HUDEP-2 (cell line): Measurements from ENCODE around the gene KMT2B.
"Not testable (repeated sequence)": the region's sequence is repeated elsewhere in the genome, so short reads cannot be mapped to it uniquely, and the experiment has no call there.

Experiments
- DNase-seq, 76 experiments: peaks; one replicate each; lab custom pipeline; 2025; ENCODE audit not compliant: unreplicated experiment in 76 of 76; lab: John Stamatoyannopoulos, UW

KMT2B gene, protein sequence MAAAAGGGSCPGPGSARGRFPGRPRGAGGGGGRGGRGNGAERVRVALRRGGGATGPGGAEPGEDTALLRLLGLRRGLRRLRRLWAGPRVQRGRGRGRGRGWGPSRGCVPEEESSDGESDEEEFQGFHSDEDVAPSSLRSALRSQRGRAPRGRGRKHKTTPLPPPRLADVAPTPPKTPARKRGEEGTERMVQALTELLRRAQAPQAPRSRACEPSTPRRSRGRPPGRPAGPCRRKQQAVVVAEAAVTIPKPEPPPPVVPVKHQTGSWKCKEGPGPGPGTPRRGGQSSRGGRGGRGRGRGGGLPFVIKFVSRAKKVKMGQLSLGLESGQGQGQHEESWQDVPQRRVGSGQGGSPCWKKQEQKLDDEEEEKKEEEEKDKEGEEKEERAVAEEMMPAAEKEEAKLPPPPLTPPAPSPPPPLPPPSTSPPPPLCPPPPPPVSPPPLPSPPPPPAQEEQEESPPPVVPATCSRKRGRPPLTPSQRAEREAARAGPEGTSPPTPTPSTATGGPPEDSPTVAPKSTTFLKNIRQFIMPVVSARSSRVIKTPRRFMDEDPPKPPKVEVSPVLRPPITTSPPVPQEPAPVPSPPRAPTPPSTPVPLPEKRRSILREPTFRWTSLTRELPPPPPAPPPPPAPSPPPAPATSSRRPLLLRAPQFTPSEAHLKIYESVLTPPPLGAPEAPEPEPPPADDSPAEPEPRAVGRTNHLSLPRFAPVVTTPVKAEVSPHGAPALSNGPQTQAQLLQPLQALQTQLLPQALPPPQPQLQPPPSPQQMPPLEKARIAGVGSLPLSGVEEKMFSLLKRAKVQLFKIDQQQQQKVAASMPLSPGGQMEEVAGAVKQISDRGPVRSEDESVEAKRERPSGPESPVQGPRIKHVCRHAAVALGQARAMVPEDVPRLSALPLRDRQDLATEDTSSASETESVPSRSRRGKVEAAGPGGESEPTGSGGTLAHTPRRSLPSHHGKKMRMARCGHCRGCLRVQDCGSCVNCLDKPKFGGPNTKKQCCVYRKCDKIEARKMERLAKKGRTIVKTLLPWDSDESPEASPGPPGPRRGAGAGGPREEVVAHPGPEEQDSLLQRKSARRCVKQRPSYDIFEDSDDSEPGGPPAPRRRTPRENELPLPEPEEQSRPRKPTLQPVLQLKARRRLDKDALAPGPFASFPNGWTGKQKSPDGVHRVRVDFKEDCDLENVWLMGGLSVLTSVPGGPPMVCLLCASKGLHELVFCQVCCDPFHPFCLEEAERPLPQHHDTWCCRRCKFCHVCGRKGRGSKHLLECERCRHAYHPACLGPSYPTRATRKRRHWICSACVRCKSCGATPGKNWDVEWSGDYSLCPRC (N-terminal part only)

DNA sequence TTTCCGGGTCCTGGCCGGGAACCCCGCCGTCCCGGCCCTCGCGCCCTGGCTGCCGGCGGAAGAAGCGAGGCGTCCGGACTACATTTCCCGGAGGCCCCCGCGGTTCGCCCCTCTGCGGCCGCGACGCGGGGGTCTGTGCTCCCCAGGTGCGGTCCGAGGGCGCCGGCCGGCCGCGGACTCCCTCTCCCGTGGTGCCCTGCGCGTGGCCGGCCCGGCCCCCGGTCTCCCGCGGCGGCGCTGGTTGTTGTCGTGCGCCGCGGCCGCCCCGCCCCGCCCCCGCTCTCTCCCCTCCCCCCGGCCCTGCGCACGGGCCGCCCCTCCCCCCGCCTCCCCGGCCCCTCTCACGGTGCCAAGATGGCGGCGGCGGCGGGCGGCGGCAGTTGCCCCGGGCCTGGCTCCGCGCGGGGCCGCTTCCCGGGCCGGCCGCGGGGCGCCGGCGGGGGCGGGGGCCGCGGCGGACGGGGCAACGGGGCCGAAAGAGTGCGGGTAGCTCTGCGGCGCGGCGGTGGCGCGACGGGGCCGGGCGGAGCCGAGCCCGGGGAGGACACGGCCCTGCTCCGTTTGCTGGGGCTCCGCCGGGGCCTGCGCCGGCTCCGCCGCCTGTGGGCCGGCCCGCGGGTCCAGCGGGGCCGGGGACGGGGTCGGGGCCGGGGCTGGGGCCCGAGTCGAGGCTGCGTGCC lies at the start of gene KMT2B:
TSS of gene KMT2B (plus strand) at position 339 of the 680 bp plus-strand sequence. CDS start at position 355, 16 bp downstream.
- DNase-seq, result peak in 13 of 76 experiments; percentile 78 to 98 (median 94)

GRCh38 chr19:35669566-35669965 lies 48.2 kb upstream of the KMT2B start:
- DNase-seq, result no peak

DNA sequence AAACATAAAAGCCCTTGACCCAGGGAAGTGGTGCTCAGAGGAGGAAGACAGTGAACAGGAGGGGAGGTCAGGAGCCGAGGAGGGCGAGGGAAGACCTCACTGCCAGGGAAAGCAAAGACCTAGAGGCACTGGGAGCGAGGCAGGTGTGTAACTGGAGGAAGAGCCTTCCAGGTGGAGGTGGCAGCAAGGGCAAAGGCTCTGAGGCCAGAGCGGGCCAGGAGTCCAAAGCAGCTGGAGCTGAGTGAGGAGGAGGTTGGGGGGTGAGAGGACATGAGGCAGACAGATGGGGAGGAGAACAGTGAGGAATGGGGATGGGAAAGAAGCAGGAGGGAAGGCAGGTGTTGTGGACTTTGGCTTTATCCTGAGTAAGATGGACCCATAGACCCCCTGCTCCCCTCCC lies 47.8 kb upstream of the KMT2B start:
- no peak for DNase-seq

- DNase-seq, result no peak
Observed at GRCh38 chr19:35670686-35671085, 47.1 kb upstream of the KMT2B start.

DNA sequence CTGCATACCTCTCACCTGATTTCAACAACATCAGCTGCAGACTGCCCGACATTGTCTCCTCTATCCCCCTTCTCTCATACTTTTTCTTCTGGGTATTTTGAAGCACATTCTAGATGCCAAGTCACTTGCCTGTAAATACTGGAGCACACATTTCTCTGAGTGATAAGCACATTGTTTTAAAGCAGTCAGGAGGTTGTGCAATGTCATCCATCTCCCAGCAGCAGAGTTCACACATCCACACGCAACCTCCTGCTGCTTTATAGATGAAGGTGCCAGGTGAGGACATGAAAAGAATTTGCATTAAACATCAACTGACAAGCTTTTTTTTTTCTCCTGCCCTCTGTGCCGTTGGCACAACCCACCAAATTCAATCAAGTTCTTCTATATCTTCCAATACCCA lies 46.0 kb upstream of the KMT2B start:
- peak in 11 of 76 experiments; percentile 8 to 49 (median 31) for DNase-seq

- peak in 14 of 76 experiments; percentile 6 to 34 (median 16) for DNase-seq
Observed at GRCh38 chr19:35673121-35673804, 44.5 kb upstream of the KMT2B start.

- DNase-seq, result no peak
Observed at GRCh38 chr19:35675589-35676140, 42.1 kb upstream of the KMT2B start.

DNA sequence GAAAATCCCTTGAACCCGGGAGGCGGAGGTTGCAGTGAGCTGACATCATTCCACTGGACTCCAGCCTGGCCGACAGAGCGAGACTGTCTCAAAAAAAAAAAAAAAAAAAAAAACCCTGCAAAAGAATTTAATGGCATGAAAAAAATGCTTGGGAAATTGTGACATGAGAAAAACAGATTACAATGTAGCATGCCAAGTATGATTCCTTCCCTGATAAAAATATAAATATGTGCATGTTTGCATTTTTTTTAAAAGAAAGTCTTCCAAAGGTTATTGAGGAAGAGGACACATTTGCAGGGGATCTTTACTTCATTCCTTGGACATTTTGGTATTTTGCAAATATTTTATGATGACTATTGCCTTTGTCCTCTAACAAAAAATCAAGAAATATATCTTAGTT lies 28.0 kb upstream of the KMT2B start:
- DNase-seq, result no peak

- not testable (repeated sequence) for DNase-seq
Observed at GRCh38 chr19:35691106-35691505, 26.7 kb upstream of the KMT2B start.

DNA sequence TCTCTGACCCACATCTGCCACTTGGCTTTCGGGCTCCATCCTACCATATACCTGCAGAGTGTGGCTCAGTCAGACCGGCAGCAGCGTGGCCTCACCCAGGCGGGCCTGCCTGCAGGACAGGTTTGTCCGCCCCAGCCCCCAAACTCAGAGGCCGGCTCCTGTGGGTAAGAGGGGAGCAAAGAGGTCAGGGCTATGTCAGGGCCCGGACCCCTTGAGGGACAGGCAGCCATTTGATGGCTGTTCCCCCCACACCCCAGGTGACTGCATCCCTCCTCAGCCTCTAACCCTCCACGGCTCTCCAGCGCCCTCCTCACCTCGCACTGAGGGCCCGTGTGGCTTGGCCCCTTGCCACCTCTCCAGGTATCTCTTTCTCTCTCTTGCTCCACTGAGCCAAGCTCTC lies 25.8 kb upstream of the KMT2B start:
- no peak for DNase-seq

DNA sequence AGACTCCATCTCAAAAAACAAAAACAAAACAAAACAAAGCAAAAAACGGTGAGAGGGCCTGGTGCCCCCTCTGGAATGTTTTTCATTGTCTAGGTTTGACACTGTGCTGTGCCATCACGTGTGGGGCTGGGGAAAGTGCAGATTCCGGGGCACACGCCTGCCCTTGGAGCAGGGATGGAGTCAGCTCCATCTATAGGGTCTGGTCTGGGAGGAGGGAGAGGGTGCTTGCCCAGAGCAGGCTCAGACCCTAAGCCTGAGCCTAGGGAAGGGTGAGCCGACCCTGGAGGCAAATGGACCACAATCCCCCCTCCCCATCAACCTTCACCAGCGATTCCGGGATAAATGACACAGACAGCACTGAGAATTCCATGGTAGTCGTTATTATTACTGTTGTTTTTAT lies 24.4 kb upstream of the KMT2B start:
- no peak for DNase-seq

GRCh38 chr19:35693835-35694599 lies 23.8 kb upstream of the KMT2B start:
- peak in 73 of 76 experiments; percentile 46 to 95 (median 89) for DNase-seq

GRCh38 chr19:35695895-35696422 lies 21.8 kb upstream of the KMT2B start:
- DNase-seq, result no peak

DNA sequence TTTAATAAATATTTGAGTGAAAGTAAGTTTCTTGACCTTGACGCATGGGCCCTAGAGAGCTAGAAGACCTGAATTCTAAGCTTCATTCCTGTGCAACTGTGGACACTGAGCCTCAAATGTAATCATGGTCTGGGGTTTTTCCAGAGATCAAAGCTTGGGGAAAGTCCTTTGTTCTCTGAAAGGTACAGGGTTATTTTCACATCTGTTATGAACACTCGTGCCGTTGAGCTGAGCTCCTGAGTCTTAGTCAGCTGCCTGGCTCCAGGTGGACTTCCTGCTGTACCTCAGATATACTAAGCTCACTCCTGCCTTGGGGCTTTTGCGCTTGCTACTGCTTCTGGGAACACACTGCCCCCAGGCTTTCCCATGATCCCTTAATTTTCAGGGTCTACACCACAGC lies 21.0 kb upstream of the KMT2B start:
- DNase-seq, result no peak

DNA sequence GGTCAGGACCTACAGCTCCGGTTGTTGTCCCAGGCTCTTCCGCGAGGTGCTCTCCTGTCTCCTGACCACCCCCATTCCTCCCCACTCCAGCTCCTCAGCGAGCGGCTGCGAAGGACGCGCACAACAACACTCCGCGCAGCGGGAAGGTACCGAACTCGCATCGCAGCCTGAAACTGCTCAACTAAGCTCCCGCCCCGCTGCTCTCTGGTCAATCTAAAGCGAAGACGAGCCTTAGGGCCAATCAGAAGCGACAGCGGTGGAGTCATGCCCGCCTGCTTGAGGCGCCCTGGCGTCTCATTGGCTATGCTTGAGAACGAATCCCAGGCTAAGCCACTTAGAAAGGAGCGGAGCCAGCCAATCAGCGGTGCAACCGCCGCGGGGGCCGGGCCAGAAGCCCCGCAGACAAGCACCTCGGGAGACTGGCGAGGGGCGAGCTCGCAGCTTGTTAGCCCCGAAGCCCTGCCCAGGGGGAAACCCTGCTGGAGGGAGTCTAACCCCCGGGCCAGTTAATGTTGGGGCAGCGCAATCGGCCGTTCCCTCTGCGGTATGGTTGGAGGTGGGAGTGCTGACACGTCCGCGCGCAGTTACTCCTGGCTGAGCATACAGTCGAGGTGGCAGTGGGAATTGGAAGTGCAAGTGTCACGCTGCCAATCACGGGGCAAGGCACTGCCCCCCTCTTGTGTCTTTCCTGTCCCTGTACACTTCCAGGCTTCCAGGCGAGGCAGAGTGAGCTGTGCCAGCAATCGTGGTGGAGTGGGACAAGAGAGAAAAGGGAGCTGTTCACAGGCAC lies 15.4 kb upstream of the KMT2B start:
- peak in 75 of 76 experiments; percentile 70 to 98 (median 94) for DNase-seq

- DNase-seq, result no peak
Observed at GRCh38 chr19:35703343-35703742, 14.5 kb upstream of the KMT2B start.

GRCh38 chr19:35704218-35704617 lies 13.6 kb upstream of the KMT2B start, which contains the start of gene ZBTB32:
Gene ZBTB32, plus strand, starts transcription at chr19:35704558. Its CDS starts 10,069 bp downstream, at chr19:35714627.
- peak in 71 of 76 experiments; percentile 21 to 88 (median 67) for DNase-seq
